Erythroblast (primary cell): ENCODE data around the gene ZSCAN23.
A peak's percentile ranks its signal among the peaks of the same experiment; 100 is the strongest.
"Not testable (repeated sequence)": the region's sequence is repeated elsewhere in the genome, so short reads cannot be mapped to it uniquely, and the experiment has no call there.

Experiments used
- DNase-seq, 2 experiments: peaks; one replicate each; lab custom pipeline; 2025; lab: John Stamatoyannopoulos, UW
- GATA1 ChIP-seq: IDR thresholded peaks from 2 replicates; pipeline ENCODE4 v1.6.1; 2011; ENCODE audit warnings: low read depth, mild to moderate bottlenecking, control low read depth, low read length, moderate library complexity
- POLR2A ChIP-seq: IDR thresholded peaks from 2 replicates; pipeline ENCODE4 v1.6.1; 2011; ENCODE audit warnings: mild to moderate bottlenecking, low read length

The ZSCAN23 gene

DNA sequence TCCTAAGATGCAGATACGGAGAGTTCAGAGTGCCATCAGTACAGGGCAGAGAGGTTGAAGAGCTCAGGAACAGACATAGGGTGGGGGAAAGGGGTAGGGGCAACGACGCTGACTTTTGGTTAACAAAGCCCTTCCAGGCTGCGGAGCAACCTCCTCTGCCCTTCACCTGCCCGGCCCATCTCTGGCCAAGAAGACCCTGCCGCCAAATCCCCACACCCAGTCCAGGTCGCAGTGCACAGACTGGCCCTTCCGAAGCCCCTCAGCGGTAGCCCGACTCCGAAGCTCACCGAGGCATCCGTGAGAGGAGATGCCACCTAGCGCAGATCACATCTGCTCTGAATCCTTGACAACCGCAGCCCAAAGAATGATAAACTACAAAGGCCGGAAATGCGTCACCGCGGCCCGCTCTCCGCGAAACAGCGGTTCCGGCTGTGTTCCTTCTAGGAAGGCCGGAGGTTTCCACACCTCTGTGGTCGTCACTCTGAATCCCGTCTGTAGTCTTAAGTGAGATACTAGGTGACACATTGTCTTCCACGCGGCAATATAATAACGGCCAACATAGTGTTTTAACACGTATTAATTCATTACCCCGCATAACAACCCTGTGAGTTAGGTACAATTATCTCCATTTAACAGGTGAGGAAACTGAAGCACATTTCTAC lies at the start of gene ZSCAN23:
ZSCAN23 (minus strand) TSS at position 380 of the 662 bp plus-strand sequence. CDS start 7,225 bp downstream, outside the sequence.
- peak; percentile 75 to 87 for DNase-seq
- no peak for TF ChIP-seq POLR2A

DNA sequence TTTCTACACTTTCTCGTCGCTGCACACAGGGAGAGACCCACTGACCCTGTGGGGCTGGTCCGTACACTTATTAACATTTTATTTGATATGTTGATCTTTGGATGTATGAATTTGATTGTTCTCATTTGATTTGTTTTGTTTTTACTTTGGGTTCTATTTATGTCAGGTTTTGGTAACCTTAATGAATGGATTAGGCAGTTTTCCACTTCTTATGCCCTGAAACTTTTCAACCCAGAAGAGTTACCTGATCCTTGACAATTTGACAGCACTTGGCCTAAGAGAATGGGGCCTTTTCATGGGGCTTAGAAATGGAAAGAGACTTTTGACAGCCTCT lies 48.7 kb upstream of the ZSCAN23 start:
- TF ChIP-seq GATA1: no peak
- no peak for TF ChIP-seq POLR2A
- no peak for DNase-seq

- peak in 1 of 2 experiments; percentile 51 for DNase-seq
Measured at GRCh38 chr6:28490205-28490890, 47.1 kb upstream of the ZSCAN23 start.

DNA sequence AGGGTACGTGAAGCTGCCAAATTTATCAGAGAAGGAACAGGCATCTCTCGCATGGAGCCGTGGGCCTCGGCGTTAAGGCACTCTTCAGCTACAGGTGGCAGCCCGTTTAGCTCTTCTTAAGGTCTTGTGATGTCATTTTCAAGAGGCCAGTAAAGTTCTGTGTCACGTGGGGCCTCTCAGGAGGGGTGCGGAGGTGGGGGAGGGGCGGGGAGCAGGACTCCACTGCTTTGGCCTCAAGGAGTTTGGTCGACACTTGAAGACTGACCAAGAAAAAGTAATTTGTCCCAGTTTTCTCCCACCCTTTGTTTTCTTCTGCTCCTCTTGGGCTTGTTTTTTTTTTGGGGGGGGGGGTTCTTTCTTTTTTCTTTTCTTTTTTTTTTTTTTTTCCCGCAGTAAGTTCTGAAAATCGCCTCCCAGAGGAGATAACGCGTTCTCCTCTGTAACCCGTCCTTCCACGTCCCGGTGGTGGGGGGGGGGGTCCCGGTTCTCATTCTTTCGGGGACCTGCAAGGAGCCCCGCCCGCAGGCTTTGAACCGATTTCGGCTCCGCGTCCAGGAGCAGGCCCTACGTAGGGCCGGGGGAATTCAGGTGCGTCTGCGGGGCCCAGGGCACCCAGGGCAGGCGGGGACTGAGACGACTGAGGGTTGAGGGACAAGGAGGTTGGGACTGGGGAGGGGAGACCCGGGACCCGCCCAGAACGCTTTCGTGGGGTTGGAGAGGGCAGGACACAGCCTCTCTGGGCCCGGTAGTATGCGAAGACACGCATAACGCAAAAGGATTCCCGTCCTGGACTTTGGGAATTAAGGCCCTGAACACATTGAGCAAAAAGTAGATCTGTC lies 46.3 kb upstream of the ZSCAN23 start:
- DNase-seq: peak; percentile 89 to 90
- TF ChIP-seq POLR2A (no peak), GATA1 (no peak)

More at GRCh38 chr6:28490205-28490890, 47.1 kb upstream of the ZSCAN23 start:
- TF ChIP-seq GATA1 (no peak), POLR2A (no peak)

- peak; percentile 81 to 84 for DNase-seq
- TF ChIP-seq GATA1: no peak
- no peak for TF ChIP-seq POLR2A
Measured at GRCh38 chr6:28488916-28489365, 45.6 kb upstream of the ZSCAN23 start.

- peak in 1 of 2 experiments; percentile 16 for DNase-seq
- TF ChIP-seq POLR2A (no peak), GATA1 (no peak)
Measured at GRCh38 chr6:28486988-28487742, 43.9 kb upstream of the ZSCAN23 start.

DNA sequence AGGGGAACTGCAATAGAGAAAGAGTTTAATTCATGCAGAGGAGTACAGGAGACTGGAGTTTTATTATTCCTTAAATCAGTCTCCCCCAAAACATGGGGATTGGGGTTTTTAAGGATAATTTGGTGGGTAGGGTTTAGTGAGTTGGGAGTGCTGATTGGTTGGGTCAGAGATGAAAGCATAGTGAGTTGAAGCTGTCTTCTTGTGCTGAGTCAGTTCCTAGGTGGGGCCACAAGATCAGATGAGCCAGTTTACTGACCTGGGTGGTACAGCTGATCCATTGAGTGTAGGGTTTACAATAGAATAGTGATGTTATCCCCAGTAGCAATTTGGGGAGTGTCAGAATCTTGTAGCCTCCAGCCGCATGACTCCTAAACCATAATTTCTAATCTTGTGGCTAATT lies 43.2 kb upstream of the ZSCAN23 start:
- DNase-seq: no peak
- TF ChIP-seq GATA1 (no peak), POLR2A (no peak)

DNA sequence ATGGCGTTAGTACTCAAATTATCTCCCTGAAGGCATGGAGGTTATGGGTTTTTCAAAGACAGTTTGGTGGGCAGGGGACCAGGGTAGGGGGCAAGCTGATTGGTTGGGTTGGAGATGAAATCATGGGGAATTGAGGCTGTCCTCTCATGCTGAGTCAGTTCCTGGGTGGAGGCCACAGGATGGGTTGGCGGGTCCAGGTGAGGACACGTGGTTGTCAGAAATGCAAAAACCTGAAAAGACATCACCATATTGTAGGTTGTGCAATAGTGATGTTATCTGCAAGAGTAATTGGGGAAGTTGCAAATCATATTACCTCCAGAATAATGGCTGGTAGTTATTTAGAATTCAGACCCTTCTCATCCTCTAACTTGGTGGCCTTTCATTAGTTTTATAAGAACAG lies 42.2 kb upstream of the ZSCAN23 start:
- TF ChIP-seq GATA1: no peak
- TF ChIP-seq POLR2A: no peak
- DNase-seq: no peak

- no peak for DNase-seq
- TF ChIP-seq POLR2A: no peak
- no peak for TF ChIP-seq GATA1
Measured at GRCh38 chr6:28480253-28480932, 37.1 kb upstream of the ZSCAN23 start.

- TF ChIP-seq POLR2A: no peak
- no peak for TF ChIP-seq GATA1
Measured at GRCh38 chr6:28478518-28478917, 35.2 kb upstream of the ZSCAN23 start.

GRCh38 chr6:28474441-28475219 lies 31.3 kb upstream of the ZSCAN23 start:
- peak; percentile 80 to 81 for DNase-seq

More at GRCh38 chr6:28478518-28478917, 35.2 kb upstream of the ZSCAN23 start:
- no peak for DNase-seq

DNA sequence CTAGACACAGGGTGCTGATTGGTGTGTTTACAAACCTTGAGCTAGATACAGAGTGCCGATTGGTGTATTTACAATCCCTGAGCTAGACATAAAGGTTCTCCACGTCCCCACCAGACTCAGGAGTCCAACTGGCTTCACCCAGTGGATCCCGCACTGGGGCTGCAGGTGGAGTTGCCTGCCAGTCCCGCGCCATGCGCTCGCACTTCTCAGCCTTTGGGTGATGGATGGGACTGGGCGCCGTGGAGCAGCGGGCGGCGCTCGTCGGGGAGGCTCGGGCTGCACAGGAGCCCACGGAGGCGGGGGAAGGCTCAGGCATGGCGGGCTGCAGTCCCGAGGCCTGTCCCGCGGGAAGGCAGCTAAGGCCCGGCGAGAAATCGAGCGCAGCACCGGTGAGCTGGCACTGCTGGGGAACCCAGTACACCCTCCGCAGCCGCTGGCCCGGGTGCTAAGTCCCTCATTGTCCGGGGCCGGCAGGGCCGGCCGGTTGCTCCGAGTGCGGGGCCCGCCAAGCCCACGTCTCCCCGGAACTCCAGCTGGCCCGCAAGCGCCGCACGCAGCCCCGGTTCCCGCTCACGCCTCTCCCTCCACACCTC lies 26.0 kb upstream of the ZSCAN23 start:
- not testable (repeated sequence) for DNase-seq

More at GRCh38 chr6:28474441-28475219, 31.3 kb upstream of the ZSCAN23 start:
- TF ChIP-seq GATA1 (no peak), POLR2A (no peak)
